Measurements from ENCODE around the gene SEC14L3.

SEC14L3 gene

GRCh38 chr22:30423301-30423958 lies 48.4 kb downstream of the SEC14L3 start:
- peak; percentile 65 for DNase-seq (ENCODE audit: low spot score)

GRCh38 chr22:30422481-30423300 lies 49.1 kb downstream of the SEC14L3 start:
- DNase-seq (ENCODE audit: low spot score) = no peak

- no peak for DNase-seq (ENCODE audit: low spot score)
Observed at GRCh38 chr22:30421695-30422480, 49.9 kb downstream of the SEC14L3 start.

GRCh38 chr22:30420347-30421125 lies 51.3 kb downstream of the SEC14L3 start:
- DNase-seq (ENCODE audit: low spot score) = no peak

- DNase-seq (ENCODE audit: low spot score) = no peak
Observed at GRCh38 chr22:30416837-30417236, 55.0 kb downstream of the SEC14L3 start.

GRCh38 chr22:30416403-30416802 lies 55.4 kb downstream of the SEC14L3 start:
- DNase-seq (ENCODE audit: low spot score) = no peak

GRCh38 chr22:30414525-30415047 lies 57.2 kb downstream of the SEC14L3 start:
- DNase-seq (ENCODE audit: low spot score) = no peak

GRCh38 chr22:30413745-30414524 lies 57.9 kb downstream of the SEC14L3 start:
- DNase-seq (ENCODE audit: low spot score) = no peak

GRCh38 chr22:30413001-30413400 lies 58.8 kb downstream of the SEC14L3 start:
- no peak for DNase-seq (ENCODE audit: low spot score)

GRCh38 chr22:30411780-30412179 lies 60.0 kb downstream of the SEC14L3 start:
- no peak for DNase-seq (ENCODE audit: low spot score)
